GM21619 (cell line): ENCODE measurements around the gene NCAM1.

Experiments
- ATAC-seq: cut with Tn5 transposase; IDR thresholded peaks from one replicate; pipeline ENCODE4 v1.9.1; 2021; ENCODE audit not compliant: unreplicated experiment

Gene NCAM1

DNA sequence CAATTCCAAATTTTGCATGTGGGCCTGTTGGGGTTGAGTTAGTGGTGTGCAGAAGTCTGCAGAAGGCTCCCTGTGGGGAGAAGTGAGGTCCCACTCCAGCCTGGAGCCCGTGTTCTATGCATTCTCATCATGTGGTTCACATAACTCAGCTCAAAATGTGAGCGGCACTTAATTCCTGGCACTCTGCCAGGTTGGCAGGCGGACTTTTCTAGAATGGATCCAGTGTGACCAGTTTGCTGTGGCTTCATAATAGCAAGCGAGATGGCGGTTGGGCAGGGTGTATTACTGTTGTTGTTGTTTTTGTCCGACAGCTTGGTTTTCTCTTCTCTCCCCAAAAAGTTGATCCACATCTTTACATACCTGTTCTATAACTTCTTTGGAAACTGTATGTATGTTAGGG, 206.4 kb downstream of the NCAM1 start:
- no peak for ATAC-seq

DNA sequence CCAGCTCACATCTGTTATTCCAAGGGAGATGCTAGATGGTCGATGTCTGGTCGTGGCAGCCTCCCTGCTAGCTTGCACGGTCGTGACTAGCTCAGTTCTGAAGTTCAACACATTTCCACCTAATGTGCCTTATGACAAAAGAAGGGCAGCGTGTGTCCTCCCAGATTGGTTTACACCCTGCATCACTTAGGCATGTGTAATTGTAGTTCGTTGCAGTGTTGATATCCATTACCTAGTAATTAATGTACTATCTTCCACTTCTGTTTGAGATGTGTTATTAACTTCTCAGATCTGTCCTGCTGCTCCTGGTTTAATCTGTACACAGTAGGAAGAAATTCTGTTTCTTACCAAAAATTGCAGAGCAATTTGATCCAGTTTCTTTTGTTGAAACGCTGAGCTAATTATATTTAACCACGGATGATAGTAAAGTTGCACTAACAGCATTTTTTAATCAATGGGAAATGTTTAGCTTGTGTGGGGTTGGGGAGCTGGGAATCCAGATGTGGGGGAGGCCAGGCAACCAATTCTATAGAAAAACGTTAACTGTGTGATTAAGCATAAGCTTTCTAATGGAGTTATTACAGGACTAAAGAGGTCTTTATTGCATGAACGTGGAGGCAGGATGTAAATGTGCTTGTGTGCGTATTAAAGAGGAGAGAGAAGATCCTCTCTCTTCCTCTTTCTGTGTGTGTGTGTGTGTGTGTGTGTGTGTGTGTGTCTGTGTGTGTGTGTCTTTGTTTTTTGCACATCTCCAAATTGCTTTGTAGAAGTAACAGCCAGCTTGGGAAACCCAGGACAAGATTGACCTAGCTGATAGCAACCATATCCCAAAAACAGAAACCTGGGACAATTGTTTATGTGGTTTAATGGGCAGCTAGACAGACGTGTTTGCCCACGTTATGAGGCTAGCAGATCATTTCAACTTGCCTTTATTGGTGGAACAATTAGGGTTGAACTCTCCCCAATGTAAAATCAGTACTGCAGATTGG, 207.4 kb downstream of the NCAM1 start:
- no peak for ATAC-seq

DNA sequence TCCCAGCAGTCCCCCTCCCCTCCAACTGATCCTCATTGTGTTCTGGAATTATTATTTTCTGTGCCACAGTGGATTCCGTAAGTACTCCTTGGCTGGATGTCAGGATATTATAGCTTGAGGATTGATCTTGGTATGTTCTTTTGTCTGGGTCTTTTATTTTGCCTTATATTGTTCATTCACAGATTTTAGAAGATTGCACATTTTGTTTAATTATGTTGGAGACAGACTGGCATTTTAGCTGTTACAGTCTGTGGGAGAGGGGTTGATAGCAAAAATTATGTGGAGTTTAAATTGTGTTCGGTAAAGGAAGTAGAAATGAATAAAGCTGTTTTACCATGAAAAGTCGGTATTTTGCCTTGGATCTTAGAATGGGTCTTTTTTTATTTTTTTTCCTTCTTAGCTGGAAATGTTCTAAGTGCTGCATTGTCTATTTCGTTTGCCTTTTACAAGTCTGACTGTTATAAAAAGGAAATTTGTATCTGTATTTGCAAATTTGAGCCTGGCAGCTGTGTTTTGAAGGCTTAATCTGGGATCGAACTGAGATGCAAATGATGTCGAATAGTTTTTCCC, 211.2 kb downstream of the NCAM1 start:
- no peak for ATAC-seq

DNA sequence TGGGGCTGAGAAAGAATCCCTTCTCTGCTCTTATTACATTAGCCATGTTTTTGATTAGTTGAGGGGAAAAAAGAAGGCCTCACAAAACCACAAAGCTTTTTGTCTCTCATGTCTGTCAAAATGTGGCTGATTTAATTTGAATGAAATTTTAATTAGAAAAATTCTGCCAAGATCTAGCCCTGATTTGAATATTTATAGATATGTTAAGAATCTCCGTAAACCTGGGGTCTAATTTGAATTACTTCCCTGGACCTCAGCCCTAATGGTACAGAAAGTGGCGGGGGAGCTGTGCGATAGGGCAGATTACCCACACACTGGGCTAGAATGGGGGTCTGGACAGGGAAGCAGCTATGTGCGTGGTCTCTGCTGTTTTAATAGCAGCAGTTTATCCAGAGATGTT, 211.9 kb downstream of the NCAM1 start:
- ATAC-seq: no peak

DNA sequence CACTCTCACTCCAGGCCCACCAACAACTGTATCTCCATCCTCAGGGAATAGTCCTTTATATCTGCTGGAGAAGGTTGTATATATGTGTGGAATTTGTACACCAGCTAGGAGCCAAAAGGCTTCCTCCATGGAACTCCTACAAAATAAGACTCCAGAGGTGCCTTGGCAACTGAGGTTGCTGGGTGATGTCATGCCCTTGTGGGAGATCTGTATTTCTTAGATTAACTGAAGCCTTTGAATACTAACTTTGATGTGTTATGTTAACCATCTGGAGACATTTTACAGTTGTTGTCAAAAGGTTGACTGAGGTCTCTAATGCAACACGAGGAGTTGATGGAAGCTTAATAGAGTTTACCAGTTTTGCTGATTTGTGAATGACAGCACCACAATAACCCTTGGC, 213.7 kb downstream of the NCAM1 start:
- no peak for ATAC-seq

DNA sequence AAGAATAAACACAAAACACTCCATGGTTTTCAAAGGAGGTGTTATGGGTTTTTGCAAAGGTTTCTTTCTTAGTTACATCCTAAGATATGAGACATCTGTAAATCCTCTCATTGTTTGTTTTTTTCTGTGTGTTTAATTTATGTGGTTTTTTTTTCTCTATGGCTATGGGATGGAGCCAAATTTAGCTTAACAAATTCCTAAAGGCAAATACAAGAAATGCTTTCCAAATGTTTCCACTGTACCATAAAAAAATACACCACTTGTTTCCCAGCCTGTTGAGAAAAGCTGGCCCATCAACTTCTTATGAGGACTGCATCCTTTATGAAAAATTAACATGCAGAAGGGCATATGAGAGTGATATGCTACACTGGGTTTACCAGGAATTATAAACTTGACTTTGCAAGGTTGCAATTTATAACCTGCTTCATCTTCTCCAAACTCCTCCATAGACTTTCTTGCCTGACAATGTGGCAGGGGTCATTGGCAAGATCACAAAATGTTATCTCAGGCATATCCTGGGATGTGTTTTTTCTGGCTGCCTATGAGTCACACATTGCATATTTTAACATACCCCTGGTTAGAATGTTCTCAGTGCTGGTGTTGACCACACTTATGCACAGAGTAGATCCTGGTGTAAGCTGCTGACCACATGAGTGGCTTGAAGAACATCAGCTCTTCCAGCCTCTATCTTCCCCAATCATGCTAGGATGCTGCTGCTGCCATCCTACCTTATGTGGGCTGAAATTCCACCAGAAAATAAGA, 215.6 kb downstream of the NCAM1 start:
- no peak for ATAC-seq

DNA sequence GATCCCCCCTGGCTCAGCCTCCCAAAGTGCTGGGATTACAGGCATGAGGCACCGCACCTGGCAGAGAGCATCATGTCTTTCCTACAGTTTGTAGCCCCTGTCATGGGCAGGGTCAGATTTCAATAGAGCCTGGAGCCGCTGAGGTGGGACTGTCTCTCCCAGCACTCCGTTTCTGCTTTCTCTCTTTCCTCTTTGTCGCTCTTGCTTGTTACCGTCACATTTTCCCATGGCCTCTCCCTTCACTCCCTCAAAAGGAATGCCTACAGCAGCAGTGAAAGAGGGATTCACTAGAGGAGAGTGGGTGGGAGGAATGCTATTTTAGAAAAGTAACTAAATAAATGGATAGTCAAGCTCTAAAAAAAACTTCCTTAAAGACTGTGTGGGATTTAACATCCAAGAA, 216.5 kb downstream of the NCAM1 start:
- ATAC-seq: no peak

DNA sequence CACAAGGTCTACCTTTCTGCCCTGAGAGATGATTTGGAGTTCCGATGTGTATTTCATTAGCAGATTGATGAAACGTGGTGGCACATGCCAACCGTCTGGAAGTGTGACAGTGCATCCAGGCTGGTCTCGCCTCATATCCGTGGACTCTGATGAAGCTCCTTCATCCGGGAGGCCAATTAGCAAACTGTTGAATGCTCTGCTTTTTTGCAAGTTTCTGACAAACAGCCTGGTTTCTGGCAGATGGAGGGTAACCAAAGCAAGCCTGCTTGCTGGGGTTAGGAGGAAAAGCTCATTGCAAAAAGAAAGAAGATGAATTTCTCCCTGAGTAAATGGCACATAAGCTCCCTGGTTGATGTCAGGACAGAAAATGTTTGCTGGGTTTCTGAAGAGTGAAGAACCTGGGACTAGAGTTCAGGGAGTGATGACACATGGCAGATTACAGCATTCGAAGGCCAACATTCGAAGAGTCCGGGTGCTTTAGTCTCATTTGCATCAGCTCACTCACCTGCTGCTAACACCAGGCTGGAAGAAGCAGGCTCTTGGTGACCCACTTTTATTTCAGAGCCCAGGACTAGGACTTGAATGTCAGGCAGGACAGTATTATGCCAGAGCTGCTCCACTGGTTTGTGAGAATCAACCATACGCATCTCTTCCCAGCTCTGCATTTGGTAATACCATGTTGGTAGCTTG, 217.3 kb downstream of the NCAM1 start:
- ATAC-seq: no peak

DNA sequence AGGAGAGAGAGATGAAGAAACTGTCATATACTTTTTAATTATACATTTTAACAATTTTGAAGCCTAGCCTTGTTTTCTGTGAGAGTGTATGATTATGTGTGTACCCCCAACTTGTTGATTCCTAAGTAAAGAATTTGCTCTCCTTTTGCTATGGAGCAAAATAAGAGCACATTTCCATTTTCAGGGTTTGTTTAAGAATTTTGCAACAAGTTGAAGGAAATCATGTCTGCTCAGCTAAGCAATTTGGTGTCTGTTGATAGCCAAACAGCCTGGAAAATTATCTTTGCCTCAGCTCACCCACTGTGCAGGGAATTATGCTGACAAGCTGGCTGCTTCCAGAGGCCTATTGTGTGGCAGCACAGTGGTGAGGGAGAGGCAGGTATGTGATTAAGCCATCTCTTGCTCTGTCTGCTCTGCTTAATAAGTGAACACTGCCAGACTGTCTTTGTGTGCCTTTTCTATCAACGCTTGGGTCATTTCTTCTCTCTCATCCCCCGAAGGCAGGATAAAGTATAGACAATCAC, 218.0 kb downstream of the NCAM1 start:
- ATAC-seq: no peak

DNA sequence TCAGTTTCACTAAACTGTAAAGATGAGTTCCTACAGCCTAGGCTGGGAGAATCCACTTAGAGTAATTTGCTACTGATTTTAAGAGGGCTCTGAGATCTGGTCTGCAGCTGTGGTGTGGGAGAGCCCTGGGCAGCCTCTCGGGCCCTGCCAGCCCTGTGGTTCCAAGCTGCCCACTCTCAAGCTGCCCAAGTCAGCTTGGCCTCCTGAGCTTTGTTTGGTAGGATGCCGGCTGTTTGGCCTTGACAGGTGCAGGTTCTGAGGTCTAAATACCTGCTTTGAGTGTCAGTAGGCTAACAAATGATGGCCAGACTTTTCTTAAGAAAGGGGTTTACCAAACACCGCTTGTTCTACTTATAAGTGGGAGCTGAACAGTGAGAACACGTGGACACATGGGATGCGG, 219.9 kb downstream of the NCAM1 start:
- ATAC-seq: no peak

DNA sequence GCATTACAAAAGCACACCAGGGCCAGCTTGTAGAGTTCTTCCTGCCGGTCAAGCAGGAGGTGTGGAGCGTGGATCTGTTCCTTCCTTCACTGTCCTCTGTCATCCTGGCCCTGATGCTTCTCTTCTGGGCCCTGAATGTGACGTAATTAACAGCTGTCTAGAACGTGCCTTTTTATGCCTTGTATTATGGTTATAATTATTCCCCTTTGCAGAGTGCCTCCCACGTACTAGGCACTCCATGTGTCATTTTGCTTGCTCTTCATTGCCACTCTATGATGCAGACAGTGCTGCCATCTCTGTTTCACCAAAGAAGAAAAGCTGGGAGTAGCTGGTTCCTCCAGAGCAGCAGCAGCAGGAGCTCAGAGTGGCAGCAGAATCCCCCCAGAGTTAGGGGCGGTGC, 221.1 kb downstream of the NCAM1 start:
- ATAC-seq: no peak

DNA sequence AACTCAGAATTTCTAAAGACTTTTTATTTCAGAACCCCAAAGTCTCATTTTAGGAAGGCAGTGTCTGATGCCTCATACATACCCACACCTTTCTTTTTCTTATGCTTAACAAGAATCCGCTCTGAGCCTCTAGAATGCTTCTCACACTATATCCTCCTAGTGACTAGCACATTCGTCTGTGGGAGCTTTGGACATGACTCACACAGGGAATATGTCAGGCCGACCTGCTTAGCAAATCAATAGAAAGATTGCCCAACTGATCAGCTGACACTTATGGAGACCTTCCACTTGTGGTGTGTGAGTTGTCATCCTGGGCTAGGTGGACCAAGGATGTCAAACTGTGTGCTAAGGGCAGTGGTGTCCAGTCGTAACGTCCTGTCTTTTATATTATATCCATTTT, 223.3 kb downstream of the NCAM1 start:
- no peak for ATAC-seq

DNA sequence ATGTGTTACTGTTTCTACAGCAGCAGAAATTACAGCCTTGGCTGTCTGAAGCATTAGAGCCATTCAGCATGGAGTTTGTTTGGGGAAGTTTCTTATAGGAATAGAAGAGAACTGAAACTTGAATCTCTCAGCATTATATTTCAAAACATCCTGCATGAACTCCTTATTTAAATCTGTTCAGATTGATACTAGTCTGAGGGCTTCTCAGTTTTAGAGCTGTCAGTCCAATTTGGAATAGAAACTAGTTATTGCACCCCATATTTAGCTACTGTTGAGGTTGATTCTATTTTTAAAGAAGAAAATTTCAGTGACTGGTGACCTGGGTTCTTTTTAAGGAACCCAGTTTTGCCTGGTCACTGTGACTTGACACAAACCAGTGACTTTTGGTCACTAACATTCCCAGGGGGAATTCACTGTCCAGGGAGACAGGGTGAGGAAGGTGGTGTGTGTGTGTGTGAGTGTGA, 227.2 kb downstream of the NCAM1 start:
- ATAC-seq: no peak

DNA sequence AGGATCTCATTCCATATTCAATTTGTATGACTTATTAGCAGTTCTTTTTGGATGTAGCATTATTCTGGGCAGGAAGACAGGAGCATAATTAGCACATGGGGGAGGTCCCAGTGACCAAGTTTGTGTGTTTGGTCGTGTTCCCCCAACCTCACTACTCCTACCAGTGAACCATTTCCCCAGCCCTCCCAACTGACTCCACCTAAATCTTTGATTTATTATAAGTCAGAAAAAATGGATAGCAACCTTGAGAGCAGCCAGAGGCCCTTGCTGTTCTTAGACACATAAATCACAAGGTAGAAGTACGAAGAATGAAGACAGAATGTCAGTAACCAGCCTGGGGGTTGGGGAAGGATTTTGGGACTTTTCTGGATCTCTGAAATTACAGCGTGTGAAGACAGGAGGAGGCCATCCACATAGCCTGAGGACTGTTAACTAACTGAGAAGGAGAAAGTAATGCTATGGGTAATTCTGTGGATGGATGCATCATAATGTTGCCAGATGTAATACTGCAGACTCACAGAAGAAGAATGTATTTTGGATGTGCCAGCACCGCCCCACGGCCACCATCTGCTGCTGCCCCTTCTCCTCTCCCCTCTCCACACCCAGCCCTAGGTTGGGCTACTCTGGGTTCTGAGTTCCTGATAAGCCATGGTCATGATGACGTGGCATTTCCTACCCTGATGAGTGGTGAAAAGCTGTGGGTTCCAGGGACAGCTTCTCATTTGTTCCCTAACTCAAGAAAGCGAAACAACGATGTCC, 228.9 kb downstream of the NCAM1 start:
- ATAC-seq: no peak

DNA sequence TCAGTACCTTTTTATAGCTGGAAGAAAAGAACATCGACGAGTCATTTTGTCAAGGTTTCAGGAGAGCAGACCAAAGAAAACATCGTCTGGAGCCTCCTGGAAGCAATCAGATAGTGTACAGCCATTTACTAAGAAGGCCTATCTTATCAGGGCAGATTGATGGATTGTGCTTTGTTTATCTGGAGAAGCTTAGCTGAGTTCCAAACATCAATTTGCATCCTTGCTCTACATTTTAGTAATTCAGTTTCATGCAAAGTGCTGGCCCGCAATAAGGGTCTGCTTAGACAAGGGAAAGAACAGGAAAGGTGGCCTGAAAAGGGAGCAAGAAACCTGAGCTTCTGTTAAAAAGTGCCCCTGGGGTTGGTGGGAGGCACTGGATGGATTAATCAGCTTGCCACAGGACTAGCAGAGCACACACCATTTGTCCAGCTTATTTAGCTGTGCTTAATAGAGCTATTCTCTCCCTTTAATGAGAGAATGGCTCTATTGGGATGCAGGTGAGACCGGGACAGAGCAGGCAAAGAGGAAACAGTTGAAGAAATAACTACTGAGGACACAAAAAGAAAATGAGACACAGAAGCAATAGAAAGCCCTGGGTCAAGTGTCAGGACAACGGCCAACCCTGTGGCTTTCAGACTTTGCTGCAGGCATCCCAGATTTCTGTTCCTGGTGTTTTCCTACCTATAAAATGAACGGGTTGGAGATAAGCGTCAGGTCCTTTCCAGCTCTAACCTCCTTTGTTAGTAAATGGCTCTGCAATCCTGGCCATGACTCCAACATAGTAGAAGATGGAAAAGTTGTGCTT, 231.1 kb downstream of the NCAM1 start:
- no peak for ATAC-seq

DNA sequence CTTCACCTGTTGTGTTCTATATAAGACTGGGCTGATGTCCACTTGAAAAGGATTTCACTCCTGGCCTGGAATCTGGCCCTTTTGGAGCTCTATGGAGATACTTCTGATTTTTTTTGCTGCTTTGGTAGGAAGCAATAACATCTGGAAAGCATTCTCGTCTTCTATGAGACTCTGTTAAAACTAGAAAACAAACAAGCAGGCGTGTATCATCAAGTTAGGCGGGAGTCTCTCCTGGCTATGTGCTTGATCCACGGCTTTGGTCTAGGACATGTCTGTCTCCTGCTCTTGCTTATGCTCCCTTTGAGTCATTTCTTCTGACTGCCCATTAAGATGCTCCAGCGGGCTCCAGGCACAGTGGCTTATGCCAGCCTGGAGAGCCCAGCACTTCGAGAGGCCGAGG, 231.8 kb downstream of the NCAM1 start:
- ATAC-seq: no peak

DNA sequence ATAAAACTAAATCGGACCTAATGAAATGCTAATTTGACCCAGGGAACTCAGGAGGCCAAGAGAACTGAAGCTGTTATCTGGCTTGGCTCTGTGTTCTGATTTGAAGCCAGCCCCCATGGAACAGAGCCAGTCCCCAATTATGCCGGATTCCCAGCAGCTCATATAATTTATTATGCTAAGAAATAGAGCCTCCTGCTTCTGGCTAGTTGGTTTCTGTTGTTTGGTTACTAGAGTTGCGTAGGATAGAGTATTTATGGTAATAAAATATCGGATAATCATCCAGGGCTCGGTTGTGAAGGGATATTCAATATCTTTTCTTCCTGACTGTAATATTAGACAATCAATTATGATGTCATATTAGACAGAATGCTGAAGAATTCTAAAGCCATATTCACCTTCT, 232.7 kb downstream of the NCAM1 start:
- ATAC-seq: no peak

DNA sequence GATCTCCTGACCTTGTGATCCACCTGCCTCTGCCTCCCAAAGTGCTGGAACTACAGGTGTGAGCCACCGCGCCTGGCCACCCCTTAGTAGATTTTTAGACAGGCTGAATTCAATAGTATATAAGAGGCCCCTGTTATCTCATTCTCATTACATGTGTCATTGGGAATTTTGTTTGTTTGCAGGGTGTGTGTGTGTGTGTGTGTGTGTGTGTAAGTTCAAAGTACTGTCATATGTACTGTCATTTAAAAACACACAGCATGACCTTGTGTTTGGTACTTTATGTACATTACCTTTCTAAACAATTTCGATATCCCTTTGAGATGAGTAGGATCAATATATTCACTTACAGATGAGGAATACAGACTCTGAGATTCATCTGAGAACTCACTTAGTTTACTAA, 234.5 kb downstream of the NCAM1 start:
- ATAC-seq: no peak

DNA sequence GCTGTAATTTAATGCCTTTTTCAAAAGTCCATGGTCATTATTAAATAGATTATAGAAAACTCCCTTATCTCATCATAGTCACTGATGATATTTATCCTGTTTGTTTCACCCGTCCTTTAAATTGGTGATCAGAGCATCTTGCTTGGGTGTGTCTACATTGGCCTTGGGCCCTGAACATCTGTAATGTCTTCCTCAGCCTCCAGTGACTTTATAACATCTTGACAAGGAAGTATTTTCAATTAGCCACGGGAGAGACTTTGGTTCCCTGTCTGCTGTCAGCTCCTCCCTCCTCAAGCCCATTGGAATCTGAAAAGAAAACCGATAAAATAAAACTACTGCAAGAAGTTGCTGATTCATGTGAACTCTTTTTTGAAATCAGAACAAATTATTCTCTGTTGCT, 236.2 kb downstream of the NCAM1 start:
- no peak for ATAC-seq
